Kasumi-1 (cell line): ENCODE data around the gene FAM187B.
"Not testable (repeated sequence)": the region's sequence is repeated elsewhere in the genome, so short reads cannot be mapped to it uniquely, and the experiment has no call there.

Experiments used
- DNase-seq, 2 experiments: peaks; one replicate each; lab custom pipeline; 2025; lab: John Stamatoyannopoulos, UW

FAM187B gene

GRCh38 chr19:35236638-35237400, 8.3 kb upstream of the FAM187B start:
- peak; percentile 43 to 54 for DNase-seq

- DNase-seq, result no peak
These were observed 4.4 kb upstream of the FAM187B start for GRCh38 chr19:35232912-35233311.

DNA sequence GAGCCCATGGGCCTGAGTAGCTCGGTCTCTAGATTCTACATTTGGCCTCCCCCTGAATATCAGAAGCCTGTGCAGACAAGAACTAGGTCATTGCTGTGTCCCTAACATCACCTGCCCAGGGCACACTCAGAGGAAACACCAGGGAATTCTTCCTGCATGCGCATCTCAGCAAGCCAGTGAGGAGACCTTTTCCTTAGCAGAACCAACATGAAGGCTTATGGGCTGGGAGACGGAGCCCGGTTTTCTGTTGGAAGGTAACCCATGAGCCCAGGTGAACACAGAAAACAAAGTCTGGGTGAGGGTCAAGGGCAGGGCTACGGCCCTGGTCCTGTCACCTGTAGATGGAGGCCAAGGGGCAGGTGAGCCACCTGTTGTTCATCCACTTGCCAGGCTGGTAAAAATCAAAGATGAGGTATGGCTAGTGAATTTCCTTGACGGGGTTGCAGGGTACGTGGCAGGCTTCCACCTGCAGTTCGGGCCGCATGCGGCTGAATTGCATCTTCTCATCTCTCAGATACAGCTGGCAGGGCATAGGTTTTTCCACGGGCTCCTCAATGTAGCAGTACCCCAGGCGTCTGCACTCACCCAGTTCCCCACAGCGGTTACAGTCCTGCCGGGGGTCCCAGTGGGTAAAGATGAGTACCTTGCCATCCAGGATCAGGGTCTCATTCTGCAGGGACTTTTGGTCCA, 3.6 kb upstream of the FAM187B start:
- no peak for DNase-seq

DNA sequence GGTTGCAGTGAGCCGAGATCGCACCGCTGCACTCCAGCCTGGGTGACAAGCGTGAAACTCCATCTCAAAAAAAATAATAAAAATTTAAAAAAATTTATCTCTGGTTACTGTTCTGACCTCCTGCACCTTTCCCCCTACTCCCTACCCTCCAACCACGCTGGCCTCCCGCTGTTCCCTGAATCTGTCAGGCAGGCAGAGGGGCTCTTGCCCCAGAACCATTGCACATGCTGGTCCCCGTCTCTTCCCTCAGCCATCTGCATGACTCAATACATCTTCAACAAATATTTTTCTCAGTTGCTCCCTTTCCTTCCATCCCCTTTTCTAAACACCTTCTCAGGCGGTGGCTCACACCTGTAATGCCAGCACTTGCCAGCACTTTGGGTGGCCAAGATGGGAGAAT, 1.1 kb upstream of the FAM187B start:
- no peak for DNase-seq

GRCh38 chr19:35226748-35227147, 1.8 kb downstream of the FAM187B start:
- no peak for DNase-seq

DNA sequence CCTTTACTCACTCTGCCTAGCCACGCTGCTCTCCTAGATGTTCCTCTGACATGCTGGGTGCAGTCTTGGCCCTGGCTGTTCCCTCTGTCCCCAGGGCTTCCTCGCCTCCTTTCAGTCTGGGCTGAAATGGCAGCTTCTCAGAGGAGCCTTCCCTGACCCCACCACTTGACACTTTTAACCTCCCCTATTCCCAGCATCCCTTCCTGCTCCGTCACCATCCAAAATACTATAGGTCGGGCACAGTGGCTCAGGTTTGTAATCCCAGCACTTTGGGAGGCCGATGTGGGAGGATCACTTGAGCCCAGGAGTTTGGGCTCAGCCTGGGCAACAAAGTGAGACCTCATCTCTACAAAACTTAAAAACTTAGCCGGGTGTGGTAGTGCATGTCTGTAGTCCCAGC, 2.6 kb downstream of the FAM187B start:
- DNase-seq, result no peak

- DNase-seq, result no peak
These were observed 3.6 kb downstream of the FAM187B start for GRCh38 chr19:35224681-35225571.

DNA sequence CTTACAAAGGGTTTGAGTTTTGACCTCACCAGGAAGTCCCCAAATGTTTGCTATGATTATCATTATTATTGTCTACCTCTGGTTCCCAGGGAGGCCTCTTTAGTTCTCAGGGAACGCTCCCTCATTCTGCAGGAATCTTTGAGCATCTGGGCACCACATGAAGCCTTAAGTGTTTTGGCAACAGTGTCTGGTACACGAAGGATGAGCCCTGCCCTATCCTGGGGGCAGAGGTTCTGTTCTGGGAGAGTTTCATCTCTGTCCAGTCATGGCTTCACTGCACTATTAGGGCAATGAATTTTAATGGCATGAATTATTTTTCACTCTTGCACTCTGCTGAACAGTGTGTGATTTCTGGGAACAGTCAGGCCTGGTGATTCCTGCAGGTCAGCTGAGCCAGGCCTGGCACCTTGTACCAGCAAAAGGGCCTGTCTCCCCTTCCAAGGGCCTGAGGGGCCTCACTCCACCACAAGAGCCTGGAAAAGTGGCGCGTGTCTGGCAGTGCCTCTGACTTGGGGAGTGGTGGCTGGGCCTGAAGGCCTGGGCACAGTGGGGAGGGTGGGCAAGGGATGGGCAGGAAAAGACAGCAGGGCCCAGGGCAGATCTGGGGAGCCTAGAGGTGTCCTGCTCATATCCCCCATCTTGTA, 4.6 kb downstream of the FAM187B start:
- no peak for DNase-seq

DNA sequence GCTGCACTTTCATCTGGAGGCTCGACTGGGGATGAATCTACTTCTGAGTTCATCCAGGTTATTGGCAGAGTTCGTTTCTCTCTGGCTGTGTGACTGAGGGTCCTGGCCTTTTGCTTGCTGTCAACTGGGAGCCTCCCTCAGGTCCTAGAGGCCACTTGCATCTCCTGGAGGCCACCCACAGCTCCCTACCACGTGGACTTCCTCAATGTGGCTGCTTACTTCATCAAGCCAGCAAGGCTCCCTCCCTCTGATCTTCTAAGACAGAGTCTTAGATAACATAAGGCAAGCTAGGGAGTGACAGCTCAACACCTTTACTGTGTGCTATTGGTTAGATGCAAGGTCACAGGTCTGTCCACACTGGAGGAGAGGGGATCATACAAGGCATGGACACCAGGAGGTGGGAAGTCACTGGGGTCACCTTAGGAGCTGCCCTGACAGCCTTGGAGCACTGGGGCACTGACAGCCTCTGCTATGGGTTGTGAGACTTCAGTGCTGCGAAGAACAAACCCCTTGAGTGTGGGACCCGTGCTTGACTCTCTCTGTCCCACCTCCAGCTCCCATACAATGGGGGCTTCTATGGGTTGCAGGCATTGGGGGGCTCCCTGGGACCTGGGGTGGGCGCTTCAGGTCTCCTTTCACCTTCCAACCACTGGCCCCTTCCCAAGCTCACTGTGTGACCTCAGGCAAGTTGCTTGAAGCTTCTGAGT, 5.3 kb downstream of the FAM187B start:
- DNase-seq, result no peak

DNA sequence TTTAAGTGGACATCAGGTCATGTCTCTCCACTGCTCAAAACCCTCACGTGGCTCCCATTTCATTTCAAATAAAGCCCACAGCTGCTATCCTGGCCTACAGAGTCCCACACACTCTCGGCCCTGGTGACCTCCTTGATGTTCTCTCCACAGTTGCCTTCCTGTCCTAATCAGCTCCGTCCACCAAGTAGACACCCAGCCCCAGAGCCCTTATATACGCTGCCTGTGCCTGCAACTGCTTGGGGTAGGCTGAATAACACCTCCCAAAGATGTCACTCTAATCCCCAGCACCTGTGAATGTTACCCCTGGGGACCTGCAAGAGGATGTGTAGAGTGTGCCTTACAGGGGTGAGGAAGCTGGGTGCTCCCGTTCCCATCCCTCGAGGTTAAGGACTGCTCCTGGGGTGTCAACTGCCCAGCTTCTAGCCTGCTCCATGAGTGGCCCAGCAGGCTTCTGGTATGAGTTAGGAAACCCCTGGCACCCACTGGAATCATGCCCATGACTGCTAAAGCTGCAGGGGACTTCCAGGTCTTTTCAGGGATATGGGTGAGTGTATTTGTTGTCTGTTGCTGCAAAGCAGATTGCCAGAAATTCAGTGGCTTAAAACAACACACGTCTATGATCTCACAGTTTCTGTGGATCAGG, 6.0 kb downstream of the FAM187B start:
- no peak for DNase-seq

DNA sequence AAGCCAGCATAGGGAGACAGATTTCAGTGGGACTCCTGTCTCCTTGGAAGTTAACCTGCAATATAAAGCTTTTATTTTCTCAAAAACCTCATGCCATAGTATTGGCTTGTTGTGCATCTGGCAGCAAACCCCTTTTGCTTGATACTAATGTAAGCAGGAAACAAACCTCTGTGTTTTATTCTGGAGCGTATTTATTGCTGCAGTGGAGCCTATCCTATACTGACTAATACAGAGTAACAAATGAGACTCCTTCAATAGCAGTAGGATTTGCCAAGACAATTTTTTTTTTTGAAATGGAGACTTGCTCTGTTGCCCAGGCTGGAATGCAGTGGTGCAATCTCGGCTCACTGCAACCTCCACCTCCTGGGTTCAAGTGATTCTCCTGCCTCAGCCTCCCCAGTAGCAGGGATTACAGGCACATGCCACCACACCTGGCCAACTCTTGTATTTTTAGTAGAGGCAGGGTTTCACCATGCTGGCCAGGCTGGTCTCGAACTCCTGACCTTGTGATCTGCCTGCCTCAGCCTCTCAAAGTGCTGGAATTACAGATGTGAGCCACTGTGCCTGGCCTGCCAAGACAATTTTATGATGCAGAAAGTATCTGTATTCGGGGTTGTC, 7.5 kb downstream of the FAM187B start:
- DNase-seq, result not testable (repeated sequence)

- no peak for DNase-seq
These were observed 8.1 kb downstream of the FAM187B start for GRCh38 chr19:35220315-35220921.

DNA sequence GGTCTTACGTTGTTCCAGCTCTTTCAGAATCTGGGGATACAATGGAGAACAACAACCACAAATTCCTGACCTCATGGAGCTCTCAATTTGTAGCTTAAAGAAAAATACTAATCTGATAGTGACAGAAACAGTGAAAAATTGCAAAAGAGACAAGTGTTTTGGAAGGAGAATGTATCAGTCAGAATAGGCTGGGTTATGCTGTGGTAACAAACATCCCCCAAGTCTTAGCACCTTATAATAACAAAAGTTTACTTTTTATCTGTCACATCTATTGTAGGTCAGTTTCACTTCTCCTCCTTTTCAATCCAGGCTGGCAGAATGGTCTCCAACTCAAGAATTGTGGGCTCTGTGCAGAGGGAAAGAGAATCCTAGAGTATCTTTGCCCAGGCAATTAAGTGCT, 9.5 kb downstream of the FAM187B start:
- DNase-seq, result no peak

GRCh38 chr19:35217649-35217990, 10.9 kb downstream of the FAM187B start:
- no peak for DNase-seq

GRCh38 chr19:35216833-35217648, 11.5 kb downstream of the FAM187B start:
- peak; percentile 69 to 73 for DNase-seq

DNA sequence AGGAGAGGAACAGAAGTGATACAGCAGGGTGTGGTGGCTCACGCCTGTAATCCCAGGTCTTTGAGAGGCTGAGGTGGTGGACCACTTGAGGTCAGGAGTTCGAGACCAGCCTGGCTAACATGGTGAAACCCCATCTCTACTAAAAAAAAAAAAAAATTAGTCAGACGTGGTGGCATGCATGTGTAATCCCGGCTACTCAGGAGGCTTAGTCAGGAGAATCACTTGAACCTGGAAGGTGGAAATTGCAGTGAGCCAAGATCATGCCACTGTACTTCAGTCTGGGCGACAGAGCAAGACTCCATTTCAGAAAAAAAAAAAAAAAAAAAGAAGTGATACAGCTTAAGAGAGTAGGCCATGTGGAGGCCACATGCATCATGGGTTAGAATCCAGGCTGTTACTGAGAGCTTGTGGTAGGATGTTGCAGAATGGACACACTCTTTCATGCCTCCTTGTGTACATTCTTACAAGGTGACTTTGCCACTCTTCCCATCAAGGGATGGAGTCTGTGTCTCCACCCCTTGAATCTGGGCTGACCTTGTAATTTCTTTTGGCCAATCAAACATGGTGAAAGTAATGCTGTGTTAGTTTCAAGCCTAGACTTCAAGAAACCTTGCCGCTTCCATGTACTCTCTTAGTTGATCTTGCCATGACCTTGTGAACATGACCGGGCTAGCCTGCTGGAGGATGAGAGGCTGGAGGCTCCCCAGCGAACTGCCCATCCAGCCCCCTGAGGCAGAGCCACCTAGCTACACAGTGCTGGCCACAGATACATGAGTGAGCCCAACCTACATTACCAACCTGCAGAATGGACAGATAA, 12.3 kb downstream of the FAM187B start:
- no peak for DNase-seq

- no peak for DNase-seq
These were observed 13.6 kb downstream of the FAM187B start for GRCh38 chr19:35214766-35215422.
